Caco-2 (cell line): ENCODE results near the gene MRTFA. TPM values are rescaled to one million over a fixed set of nuclear protein-coding genes. Genes with fewer than 3 reads are reported as not detected.

Experiments
- BruUV-seq: library from RNA; stranded (reverse); fragments of 400-500 nt; replicated peaks from 2 replicates; lab custom pipeline; 2021; lab: Mats Ljungman, UMichigan
- CTCF ChIA-PET: fragments of 300-600 bp; sonication (Branson Sonifier 250); formaldehyde crosslinking; loops from one replicate; lab custom pipeline; 2022; ENCODE audit warnings: antibody characterized with exemption; lab: Charles Lee
- POLR2A ChIA-PET: fragments of 300-600 bp; sonication (Branson Sonifier 250); formaldehyde crosslinking; loops from one replicate; lab custom pipeline; 2022; ENCODE audit warnings: antibody characterized with exemption; lab: Charles Lee
- DNase-seq, 2 experiments: peaks; one replicate each; pipeline versions ENCODE4 v3.0.0 to v3.0.0-alpha.2; 2020 to 2022
- H3K27me3 ChIP-seq: replicated peaks from 2 replicates; pipeline ENCODE4 v1.6.0; 2011; ENCODE audit warnings: low read length; ENCODE audit not compliant: control insufficient read depth, insufficient read depth
- H3K36me3 ChIP-seq: 2 replicates; pipeline ENCODE4 v1.5.1; 2011; ENCODE audit warnings: low read length; ENCODE audit not compliant: control insufficient read depth, insufficient read depth
- H3K4me1 ChIP-seq: fragments of 250-450 bp; sonication (Bioruptor Pico); 2 replicates; pipeline ENCODE4 v1.5.1; 2020; ENCODE audit warnings: mild to moderate bottlenecking
- H3K4me3 ChIP-seq: 2 replicates; pipeline ENCODE4 v1.5.1; 2011; ENCODE audit warnings: low read depth, mild to moderate bottlenecking, control low read depth, low read length
- H3K9me3 ChIP-seq: fragments of 250-450 bp; sonication (Bioruptor Pico); 2 replicates; pipeline ENCODE4 v1.5.1; 2020; ENCODE audit warnings: mild to moderate bottlenecking, moderate library complexity
- H3K27ac Mint-ChIP-seq: one replicate; pipeline ENCODE4 v1.8.0; 2022; ENCODE audit warnings: mixed read lengths; ENCODE audit not compliant: unreplicated experiment
- H3K27me3 Mint-ChIP-seq: one replicate; pipeline ENCODE4 v1.8.0; 2022; ENCODE audit warnings: mixed read lengths; ENCODE audit not compliant: insufficient read depth, unreplicated experiment
- H3K36me3 Mint-ChIP-seq: one replicate; pipeline ENCODE4 v1.8.0; 2022; ENCODE audit warnings: mild to moderate bottlenecking, mixed read lengths; ENCODE audit not compliant: insufficient read depth, unreplicated experiment
- H3K4me1 Mint-ChIP-seq: one replicate; pipeline ENCODE4 v1.8.0; 2022; ENCODE audit warnings: low read depth, mixed read lengths; ENCODE audit not compliant: unreplicated experiment
- H3K4me3 Mint-ChIP-seq: one replicate; pipeline ENCODE4 v1.8.0; 2022; ENCODE audit warnings: mild to moderate bottlenecking, moderate library complexity, mixed read lengths; ENCODE audit not compliant: unreplicated experiment
- H3K9me3 Mint-ChIP-seq: one replicate; pipeline ENCODE4 v1.8.0; 2022; ENCODE audit warnings: mixed read lengths; ENCODE audit not compliant: unreplicated experiment
- intact Hi-C: fragments of 100-400 bp; cut with micrococcal nuclease; formaldehyde crosslinking; loops from one replicate; pipeline ENCODE4 v1.10.0; 2022; ENCODE audit not compliant: unreplicated experiment
- total RNA-seq: library from RNA; stranded (reverse); gene quantifications from 2 replicates; pipeline ENCODE4 v1.2.3, GENCODE V29; 2022
- TF ChIP-seq, protein P1 (sequence below), 2 experiments: fragments of 200-600 bp in 1 of 2; IDR thresholded peaks; 1 replicate in 1 of 2; 2 replicates in 1 of 2; pipeline versions ENCODE4 v1.5.1 to v1.8.0; 2011 to 2022; ENCODE audit warnings: antibody characterized with exemption in 1 of 2, control low read depth in 1 of 2, inconsistent platforms in 1 of 2, low read depth in 1 of 2, low read length in 1 of 2, mild to moderate bottlenecking in 1 of 2, moderate library complexity in 1 of 2; ENCODE audit not compliant: insufficient read depth in 1 of 2, severe bottlenecking in 1 of 2, unreplicated experiment in 1 of 2

Gene MRTFA
- total RNA-seq, 1 experiment from 2014 or later, result 38.7 TPM

DNA sequence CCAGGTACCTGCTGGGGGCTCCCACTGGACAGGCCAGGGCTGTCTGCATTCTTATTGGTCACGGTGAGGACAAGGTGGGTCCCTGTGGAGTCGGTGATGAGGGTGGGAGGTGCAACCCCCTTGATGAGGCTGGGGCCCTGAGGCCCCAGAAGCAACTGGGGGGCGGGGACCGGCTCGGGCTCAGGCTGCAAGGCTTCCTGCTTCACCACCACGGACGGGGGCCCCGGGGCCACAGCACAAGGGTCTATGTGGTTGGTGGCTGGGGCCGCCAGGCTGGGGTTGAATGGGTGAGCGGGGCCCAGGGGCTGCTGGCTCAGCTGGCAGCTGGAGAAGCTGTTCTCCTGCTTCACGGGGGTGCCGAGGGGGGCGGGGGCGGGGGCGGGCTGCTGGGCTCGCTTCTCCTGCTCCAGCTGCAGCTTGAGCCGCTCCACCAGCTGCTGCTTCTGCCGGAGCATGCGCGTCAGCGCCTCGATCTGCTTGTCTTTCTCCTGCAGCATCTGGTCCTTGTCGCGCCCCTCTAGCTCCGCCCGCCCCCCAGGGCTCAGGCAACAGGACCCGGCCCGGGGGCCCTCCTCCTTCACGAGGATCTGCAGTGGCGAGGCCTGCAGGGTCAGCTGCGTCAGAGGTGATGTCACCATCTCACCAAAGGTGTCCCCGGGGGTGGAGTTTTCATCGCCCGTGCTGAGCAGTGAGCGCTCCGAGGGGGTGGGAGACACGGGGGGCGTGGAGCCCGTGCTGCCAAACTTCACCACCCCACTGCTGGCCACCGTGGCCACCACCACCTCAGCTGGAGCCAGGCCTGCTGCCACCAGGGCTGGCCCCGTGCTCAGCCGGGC lies 217.9 kb downstream of the MRTFA start:
- TF ChIP-seq, protein P1, sequence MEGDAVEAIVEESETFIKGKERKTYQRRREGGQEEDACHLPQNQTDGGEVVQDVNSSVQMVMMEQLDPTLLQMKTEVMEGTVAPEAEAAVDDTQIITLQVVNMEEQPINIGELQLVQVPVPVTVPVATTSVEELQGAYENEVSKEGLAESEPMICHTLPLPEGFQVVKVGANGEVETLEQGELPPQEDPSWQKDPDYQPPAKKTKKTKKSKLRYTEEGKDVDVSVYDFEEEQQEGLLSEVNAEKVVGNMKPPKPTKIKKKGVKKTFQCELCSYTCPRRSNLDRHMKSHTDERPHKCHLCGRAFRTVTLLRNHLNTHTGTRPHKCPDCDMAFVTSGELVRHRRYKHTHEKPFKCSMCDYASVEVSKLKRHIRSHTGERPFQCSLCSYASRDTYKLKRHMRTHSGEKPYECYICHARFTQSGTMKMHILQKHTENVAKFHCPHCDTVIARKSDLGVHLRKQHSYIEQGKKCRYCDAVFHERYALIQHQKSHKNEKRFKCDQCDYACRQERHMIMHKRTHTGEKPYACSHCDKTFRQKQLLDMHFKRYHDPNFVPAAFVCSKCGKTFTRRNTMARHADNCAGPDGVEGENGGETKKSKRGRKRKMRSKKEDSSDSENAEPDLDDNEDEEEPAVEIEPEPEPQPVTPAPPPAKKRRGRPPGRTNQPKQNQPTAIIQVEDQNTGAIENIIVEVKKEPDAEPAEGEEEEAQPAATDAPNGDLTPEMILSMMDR (IDR thresholded peaks at IDR 0.05; ENCODE audit: insufficient read depth in 1 of 2, low read depth in 1 of 2, low read length in 1 of 2, severe bottlenecking in 1 of 2, unreplicated experiment in 1 of 2), result no peak
- H3K27me3 ChIP-seq, result no peaks in the 10 kb centered on the region
- H3K4me3 ChIP-seq, result no peak overlapping the region
- no peaks in the 10 kb centered on the region for H3K4me1 Mint-ChIP-seq
- intact Hi-C loops, result no loop called here
- CTCF ChIA-PET, result no interaction called here
- no peaks in the 10 kb centered on the region for H3K4me1 ChIP-seq
- no peak overlapping the region for H3K27ac Mint-ChIP-seq
- no TSS peak for BruUV-seq
- POLR2A ChIA-PET, result no interaction called here
- no peaks in the 10 kb centered on the region for H3K9me3 Mint-ChIP-seq
- H3K4me3 Mint-ChIP-seq, result no peak overlapping the region
- H3K9me3 ChIP-seq, result no peaks in the 10 kb centered on the region
- H3K27me3 Mint-ChIP-seq, result no peaks in the 10 kb centered on the region
- H3K36me3 ChIP-seq, result 0 out of 2 replicates have a peak, but pooled peaks cover 1% of the 10 kb centered on the region
- H3K36me3 Mint-ChIP-seq, result peaks cover 36% of the 10 kb centered on the region
- no peak for DNase-seq

GRCh38 chr22:40417881-40418280 lies 218.6 kb downstream of the MRTFA start:
- ChIA-PET CTCF (no interaction called here), POLR2A (no interaction called here)
- H3K4me3 ChIP-seq, result no peak overlapping the region
- TF ChIP-seq, protein P1 (IDR thresholded peaks at IDR 0.05; ENCODE audit: insufficient read depth in 1 of 2, low read depth in 1 of 2, low read length in 1 of 2, severe bottlenecking in 1 of 2, unreplicated experiment in 1 of 2), result no peak
- Mint-ChIP-seq H3K9me3 (no peaks in the 10 kb centered on the region), H3K36me3 (peaks cover 36% of the 10 kb centered on the region), H3K4me3 (no peak overlapping the region), H3K4me1 (no peaks in the 10 kb centered on the region), H3K27me3 (no peaks in the 10 kb centered on the region), H3K27ac (no peak overlapping the region)
- intact Hi-C loops, result no loop called here
- H3K9me3 ChIP-seq, result no peaks in the 10 kb centered on the region
- no TSS peak for BruUV-seq
- H3K4me1 ChIP-seq, result no peaks in the 10 kb centered on the region
- 0 out of 2 replicates have a peak, but pooled peaks cover 1% of the 10 kb centered on the region for H3K36me3 ChIP-seq
- H3K27me3 ChIP-seq, result no peaks in the 10 kb centered on the region
- no peak for DNase-seq

- Mint-ChIP-seq H3K36me3 (peaks cover 35% of the 10 kb centered on the region), H3K27ac (no peak overlapping the region), H3K4me3 (no peak overlapping the region), H3K9me3 (no peaks in the 10 kb centered on the region), H3K4me1 (no peaks in the 10 kb centered on the region), H3K27me3 (no peaks in the 10 kb centered on the region)
- Histone ChIP-seq H3K4me3 (no peak overlapping the region), H3K9me3 (no peaks in the 10 kb centered on the region), H3K36me3 (0 out of 2 replicates have a peak, but pooled peaks cover 1% of the 10 kb centered on the region), H3K4me1 (no peaks in the 10 kb centered on the region), H3K27me3 (no peaks in the 10 kb centered on the region)
- TF ChIP-seq, protein P1 (IDR thresholded peaks at IDR 0.05; ENCODE audit: insufficient read depth in 1 of 2, low read depth in 1 of 2, low read length in 1 of 2, severe bottlenecking in 1 of 2, unreplicated experiment in 1 of 2), result no peak
- DNase-seq, result no peak
- intact Hi-C loops, result no loop called here
- POLR2A ChIA-PET, result no interaction called here
- no TSS peak for BruUV-seq
- CTCF ChIA-PET, result no interaction called here
Measured at GRCh38 chr22:40417041-40417440, 219.5 kb downstream of the MRTFA start.
